Neural cell (in vitro differentiated cells): ENCODE measurements around the gene AGR2. TPM values are rescaled to one million over a fixed set of nuclear protein-coding genes. Genes with fewer than 3 reads are reported as not detected.

ENCODE experiments used
- H2AFZ ChIP-seq: fragments of 200-600, 300-800 bp; sonication (generic), shearing (Covaris generic); 2 replicates; pipeline ENCODE4 v1.6.0; 2014; ENCODE audit warnings: low read depth, mild to moderate bottlenecking, antibody characterized with exemption, low read length, moderate library complexity
- H3F3A ChIP-seq: fragments of 200-600 bp; shearing (Covaris generic); 2 replicates; pipeline ENCODE4 v1.6.1; 2016; ENCODE audit warnings: mild to moderate bottlenecking, moderate library complexity, mixed read lengths, antibody characterized with exemption, low read length; ENCODE audit not compliant: insufficient read depth, poor library complexity, severe bottlenecking
- H3K27ac ChIP-seq: fragments of 200-600, 300-800 bp; sonication (generic), shearing (Covaris generic); 2 replicates; pipeline ENCODE4 v1.5.1; 2014; ENCODE audit warnings: mild to moderate bottlenecking, low read length, moderate library complexity
- H3K27me3 ChIP-seq: fragments of 300-800, 200-600 bp; sonication (generic), shearing (Covaris generic); 2 replicates; pipeline ENCODE4 v1.6.0; 2014; ENCODE audit warnings: mild to moderate bottlenecking, low read depth, low read length, moderate library complexity; ENCODE audit not compliant: insufficient read depth
- H3K36me3 ChIP-seq: fragments of 300-800, 200-600 bp; sonication (generic), shearing (Covaris generic); 2 replicates; pipeline ENCODE4 v1.5.1; 2014; ENCODE audit warnings: mild to moderate bottlenecking, antibody characterized with exemption, low read length, moderate library complexity; ENCODE audit not compliant: insufficient read depth
- H3K4me2 ChIP-seq: fragments of 300-800, 200-600 bp; sonication (generic), shearing (Covaris generic); 2 replicates; pipeline ENCODE4 v1.6.0; 2014; ENCODE audit warnings: mild to moderate bottlenecking, low read length
- H3K4me3 ChIP-seq: fragments of 300-800, 200-600 bp; sonication (generic), shearing (Covaris generic); 2 replicates; pipeline ENCODE4 v1.5.1; 2014; ENCODE audit warnings: mild to moderate bottlenecking, low read length, moderate library complexity
- H3K79me2 ChIP-seq: fragments of 200-600 bp; shearing (Covaris generic); replicated peaks from 2 replicates; pipeline ENCODE4 v1.6.0; 2014; ENCODE audit warnings: mild to moderate bottlenecking, low read length, moderate library complexity; ENCODE audit not compliant: insufficient read depth
- H3K9ac ChIP-seq: fragments of 300-800, 200-600 bp; sonication (generic), shearing (Covaris generic); 2 replicates; pipeline ENCODE4 v1.6.1; 2016; ENCODE audit warnings: mild to moderate bottlenecking, low read length, mixed read lengths
- H3K9me2 ChIP-seq: fragments of 200-600 bp; shearing (Covaris generic); 2 replicates; pipeline ENCODE4 v1.6.1; 2016; ENCODE audit warnings: mild to moderate bottlenecking, low read length, mixed read lengths; ENCODE audit not compliant: insufficient read depth
- H3K9me3 ChIP-seq: fragments of 200-600, 300-800 bp; sonication (generic), shearing (Covaris generic); 2 replicates; pipeline ENCODE4 v1.6.1; 2016; ENCODE audit warnings: mild to moderate bottlenecking, mixed run types, low read length, moderate library complexity, mixed read lengths
- H4K20me1 ChIP-seq: fragments of 200-600 bp; shearing (Covaris generic); 2 replicates; pipeline ENCODE4 v1.6.1; 2016; ENCODE audit warnings: mild to moderate bottlenecking, mixed run types; ENCODE audit not compliant: insufficient read depth
- EP300 ChIP-seq: fragments of 450-650 bp; conservative IDR thresholded peaks from 2 replicates; pipeline ENCODE4 v1.6.1; 2014; ENCODE audit warnings: antibody characterized with exemption, mild to moderate bottlenecking, moderate library complexity; ENCODE audit not compliant: poor library complexity, severe bottlenecking
- EZH2 ChIP-seq: fragments of 200-600, 300-800 bp; shearing (Covaris generic), sonication (generic); IDR thresholded peaks from 2 replicates; pipeline ENCODE4 v1.6.1; 2014; ENCODE audit warnings: antibody characterized with exemption, low read length, borderline replicate concordance, mild to moderate bottlenecking; ENCODE audit not compliant: insufficient read depth, poor library complexity, severe bottlenecking
- MXI1 ChIP-seq: fragments of 450-650 bp; conservative IDR thresholded peaks from 2 replicates; pipeline ENCODE4 v1.6.1; 2014; ENCODE audit warnings: antibody characterized with exemption, mild to moderate bottlenecking; ENCODE audit not compliant: poor library complexity, severe bottlenecking
- POLR2AphosphoS5 ChIP-seq: IDR thresholded peaks from 2 replicates; pipeline ENCODE4 v1.6.1; 2012
- RAD21 ChIP-seq: fragments of 450-650 bp; conservative IDR thresholded peaks from 2 replicates; pipeline ENCODE4 v1.6.1; 2014; ENCODE audit warnings: antibody characterized with exemption, mild to moderate bottlenecking, moderate library complexity
- SMC3 ChIP-seq: fragments of 450-650 bp; conservative IDR thresholded peaks from 2 replicates; pipeline ENCODE4 v1.6.1; 2014; ENCODE audit warnings: antibody characterized with exemption, mild to moderate bottlenecking, moderate library complexity; ENCODE audit not compliant: poor library complexity
- TAF1 ChIP-seq: IDR thresholded peaks from 2 replicates; pipeline ENCODE4 v1.6.1; 2012; ENCODE audit warnings: low read depth
- polyA plus RNA-seq: library from polyadenylated mRNA; depleted of rRNA; stranded (reverse); fragments of >200 nt; gene quantifications from 2 replicates; pipeline ENCODE4 v1.2.3, GENCODE V29; 2014
- TF ChIP-seq, protein P1 (sequence below): IDR thresholded peaks from 2 replicates; pipeline ENCODE4 v1.6.1; 2012; ENCODE audit warnings: borderline replicate concordance
- TF ChIP-seq, protein P2 (sequence below): fragments of 450-650 bp; IDR thresholded peaks from 2 replicates; pipeline ENCODE4 v1.5.1; 2014; ENCODE audit warnings: antibody characterized with exemption, mild to moderate bottlenecking, moderate library complexity; ENCODE audit not compliant: poor library complexity, severe bottlenecking

Gene AGR2
- polyA plus RNA-seq, 1 donor from 2014 or later, result not detected

- no peaks in the 10 kb centered on the region for H3K9me2 ChIP-seq
- no peak overlapping the region for H3K4me2 ChIP-seq
- H2AFZ ChIP-seq, result no peak overlapping the region
- H3K9me3 ChIP-seq, result no peaks in the 10 kb centered on the region
- H3F3A ChIP-seq, result no peaks in the 10 kb centered on the region
- H3K9ac ChIP-seq, result no peak overlapping the region
- no peak overlapping the region for H3K27ac ChIP-seq
- no peak for TF ChIP-seq RAD21
- no peak for TF ChIP-seq SMC3
- TF ChIP-seq, protein P1, sequence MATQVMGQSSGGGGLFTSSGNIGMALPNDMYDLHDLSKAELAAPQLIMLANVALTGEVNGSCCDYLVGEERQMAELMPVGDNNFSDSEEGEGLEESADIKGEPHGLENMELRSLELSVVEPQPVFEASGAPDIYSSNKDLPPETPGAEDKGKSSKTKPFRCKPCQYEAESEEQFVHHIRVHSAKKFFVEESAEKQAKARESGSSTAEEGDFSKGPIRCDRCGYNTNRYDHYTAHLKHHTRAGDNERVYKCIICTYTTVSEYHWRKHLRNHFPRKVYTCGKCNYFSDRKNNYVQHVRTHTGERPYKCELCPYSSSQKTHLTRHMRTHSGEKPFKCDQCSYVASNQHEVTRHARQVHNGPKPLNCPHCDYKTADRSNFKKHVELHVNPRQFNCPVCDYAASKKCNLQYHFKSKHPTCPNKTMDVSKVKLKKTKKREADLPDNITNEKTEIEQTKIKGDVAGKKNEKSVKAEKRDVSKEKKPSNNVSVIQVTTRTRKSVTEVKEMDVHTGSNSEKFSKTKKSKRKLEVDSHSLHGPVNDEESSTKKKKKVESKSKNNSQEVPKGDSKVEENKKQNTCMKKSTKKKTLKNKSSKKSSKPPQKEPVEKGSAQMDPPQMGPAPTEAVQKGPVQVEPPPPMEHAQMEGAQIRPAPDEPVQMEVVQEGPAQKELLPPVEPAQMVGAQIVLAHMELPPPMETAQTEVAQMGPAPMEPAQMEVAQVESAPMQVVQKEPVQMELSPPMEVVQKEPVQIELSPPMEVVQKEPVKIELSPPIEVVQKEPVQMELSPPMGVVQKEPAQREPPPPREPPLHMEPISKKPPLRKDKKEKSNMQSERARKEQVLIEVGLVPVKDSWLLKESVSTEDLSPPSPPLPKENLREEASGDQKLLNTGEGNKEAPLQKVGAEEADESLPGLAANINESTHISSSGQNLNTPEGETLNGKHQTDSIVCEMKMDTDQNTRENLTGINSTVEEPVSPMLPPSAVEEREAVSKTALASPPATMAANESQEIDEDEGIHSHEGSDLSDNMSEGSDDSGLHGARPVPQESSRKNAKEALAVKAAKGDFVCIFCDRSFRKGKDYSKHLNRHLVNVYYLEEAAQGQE, result no peak
- no peak for TF ChIP-seq POLR2AphosphoS5
- TF ChIP-seq, protein P2, sequence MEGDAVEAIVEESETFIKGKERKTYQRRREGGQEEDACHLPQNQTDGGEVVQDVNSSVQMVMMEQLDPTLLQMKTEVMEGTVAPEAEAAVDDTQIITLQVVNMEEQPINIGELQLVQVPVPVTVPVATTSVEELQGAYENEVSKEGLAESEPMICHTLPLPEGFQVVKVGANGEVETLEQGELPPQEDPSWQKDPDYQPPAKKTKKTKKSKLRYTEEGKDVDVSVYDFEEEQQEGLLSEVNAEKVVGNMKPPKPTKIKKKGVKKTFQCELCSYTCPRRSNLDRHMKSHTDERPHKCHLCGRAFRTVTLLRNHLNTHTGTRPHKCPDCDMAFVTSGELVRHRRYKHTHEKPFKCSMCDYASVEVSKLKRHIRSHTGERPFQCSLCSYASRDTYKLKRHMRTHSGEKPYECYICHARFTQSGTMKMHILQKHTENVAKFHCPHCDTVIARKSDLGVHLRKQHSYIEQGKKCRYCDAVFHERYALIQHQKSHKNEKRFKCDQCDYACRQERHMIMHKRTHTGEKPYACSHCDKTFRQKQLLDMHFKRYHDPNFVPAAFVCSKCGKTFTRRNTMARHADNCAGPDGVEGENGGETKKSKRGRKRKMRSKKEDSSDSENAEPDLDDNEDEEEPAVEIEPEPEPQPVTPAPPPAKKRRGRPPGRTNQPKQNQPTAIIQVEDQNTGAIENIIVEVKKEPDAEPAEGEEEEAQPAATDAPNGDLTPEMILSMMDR, result no peak
- no peak for TF ChIP-seq TAF1
- H3K27me3 ChIP-seq, result no peaks in the 10 kb centered on the region
- H3K36me3 ChIP-seq, result no peaks in the 10 kb centered on the region
- H3K4me3 ChIP-seq, result no peak overlapping the region
- H3K79me2 ChIP-seq, result no peaks in the 10 kb centered on the region
- H4K20me1 ChIP-seq, result no peaks in the 10 kb centered on the region
Observed at GRCh38 chr7:16812542-16813231, 7.9 kb upstream of the AGR2 start.

GRCh38 chr7:16811551-16811950 lies 6.8 kb upstream of the AGR2 start:
- H3F3A ChIP-seq, result no peaks in the 10 kb centered on the region
- H2AFZ ChIP-seq, result no peak overlapping the region
- no peak for TF ChIP-seq RAD21
- no peak for TF ChIP-seq MXI1
- TF ChIP-seq EP300, result no peak
- TF ChIP-seq, protein P1, result no peak
- TF ChIP-seq TAF1, result no peak
- TF ChIP-seq EZH2, result no peak
- no peak for TF ChIP-seq POLR2AphosphoS5
- no peak for TF ChIP-seq SMC3
- TF ChIP-seq, protein P2, result no peak
- H3K36me3 ChIP-seq, result no peaks in the 10 kb centered on the region
- H3K9me3 ChIP-seq, result no peaks in the 10 kb centered on the region
- H3K79me2 ChIP-seq, result no peaks in the 10 kb centered on the region
- no peak overlapping the region for H3K27ac ChIP-seq
- H3K4me2 ChIP-seq, result no peak overlapping the region
- H3K4me3 ChIP-seq, result no peak overlapping the region
- no peaks in the 10 kb centered on the region for H4K20me1 ChIP-seq
- H3K27me3 ChIP-seq, result no peaks in the 10 kb centered on the region
- H3K9me2 ChIP-seq, result no peaks in the 10 kb centered on the region
- no peak overlapping the region for H3K9ac ChIP-seq
